Heart left ventricle (tissue), 13 donors: ENCODE results near the gene NTM.

Experiments used
- CTCF ChIP-seq, 12 donors: fragments of 200-600 bp; sonication (generic) in 4 of 12; IDR thresholded peaks; one replicate each; pipeline versions ENCODE4 v1.5.0 to v1.8.0; 2018 to 2022; ENCODE audit warnings: antibody characterized with exemption in 12 of 12, mild to moderate bottlenecking in 5 of 12
- POLR2A ChIP-seq, 2 donors: fragments of 450-650 bp; IDR thresholded peaks; one replicate each; pipeline ENCODE4 v1.6.1; 2017; ENCODE audit warnings: antibody characterized with exemption in 2 of 2, mild to moderate bottlenecking in 2 of 2, moderate library complexity in 2 of 2
- donor health status: ischemic (EF 13 %, LVEDD 7.1; RV severe dilation, severe dysfunction).
- donor health status: DM: no; HTN: yes; CAD: no.
- donor health status: DM: no; HTN: no; CAD: no.
- donor health status: ischemic (EF 25% LVEDD 6.9; RV normal size, moderate dysfunction).
- donor health status: ischemic (EF 25% LVEDD 5.7; RV mildly dilated, moderate dysfunction).
- donor health status: ischemic (EF 35%, LVEDD 5.7; RV mildly dilated, moderate dysfunction).
- donor health status: nonischemic (EF 11% LVEDD 7.7; RV severe dilation, severe dysfunction).
- donor health status: DM: yes; HTN: yes; CAD: no.
- donor health status: PGD.
- donor health status: ischemic (EF 29% LVEDD 5.4; RV normal size, mild dysfunction).
- donor health status: nonischemic (EF 23%, LVEDD 6.1; RV moderate dilation, normal function).

DNA sequence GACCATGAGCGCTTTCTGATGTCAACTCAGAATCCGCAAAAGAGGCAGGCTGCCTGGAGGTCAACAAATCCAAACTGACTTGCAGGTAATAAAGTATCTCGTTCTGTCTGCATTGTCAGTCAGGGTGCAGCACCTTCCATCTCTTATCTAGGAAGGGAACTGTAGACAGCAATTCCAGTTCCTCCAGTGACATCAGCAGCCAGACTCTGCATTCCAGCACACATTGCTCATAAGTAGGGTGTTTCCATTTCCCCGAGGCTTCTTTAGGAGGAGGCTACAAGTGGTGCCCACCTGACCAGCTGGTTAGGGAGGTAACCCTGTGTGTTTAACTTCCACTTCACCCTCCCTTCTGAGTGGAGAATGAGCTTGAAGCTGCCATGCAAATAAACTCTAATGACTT lies 53.3 kb downstream of the NTM start:
- TF ChIP-seq POLR2A (IDR thresholded peaks at IDR 0.05): no peak
- TF ChIP-seq CTCF (IDR thresholded peaks at IDR 0.05): no peak
